ENCODE measurements around the gene FSTL4.
"Not testable (repeated sequence)": the region's sequence is repeated elsewhere in the genome, so short reads cannot be mapped to it uniquely, and the experiment has no call there.

Gene FSTL4

DNA sequence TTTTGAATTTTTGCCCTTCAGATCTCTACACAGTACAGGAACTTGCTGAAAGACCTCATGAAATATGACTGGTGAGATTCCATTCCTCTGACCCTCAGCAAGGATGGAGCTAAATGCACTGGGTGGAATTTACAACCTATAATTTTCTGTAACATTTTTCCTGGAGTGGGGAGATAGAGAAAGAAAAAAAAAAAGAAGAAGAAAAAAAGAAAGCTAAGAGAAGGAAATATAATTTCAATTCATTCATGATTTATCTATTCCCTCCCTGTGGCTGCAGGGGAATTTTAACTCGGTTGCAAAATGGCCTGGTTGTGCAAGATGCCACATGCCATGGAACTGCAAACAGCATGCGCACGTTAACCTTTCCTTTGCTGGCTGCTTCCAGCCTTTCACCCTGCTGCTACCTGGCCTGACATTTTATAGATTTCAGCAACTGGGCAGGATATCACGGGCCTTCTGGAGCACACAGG lies 155.4 kb downstream of the FSTL4 start:
- no peak for DNase-seq (ENCODE audit: low read depth in 2 of 2)

DNA sequence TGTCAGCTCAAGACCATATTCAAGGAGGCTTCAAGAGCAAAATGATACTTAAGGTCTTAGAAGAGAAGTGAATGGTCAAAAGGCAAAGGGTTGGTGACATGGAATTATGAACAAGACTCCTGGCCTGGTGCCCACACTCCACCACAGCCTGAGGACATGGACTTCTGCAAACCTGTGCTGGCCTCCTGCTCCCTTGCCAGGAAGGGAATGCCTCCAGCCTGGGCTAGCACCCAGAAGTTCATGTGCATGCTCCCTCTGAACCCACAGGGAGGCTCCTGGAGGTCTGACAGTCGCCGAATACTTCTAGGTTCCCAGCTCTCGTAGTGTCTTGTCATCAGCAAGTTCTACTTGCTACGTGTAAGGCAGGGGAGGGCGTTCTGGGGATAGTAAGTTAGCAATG lies 156.7 kb downstream of the FSTL4 start:
- no peak for DNase-seq (ENCODE audit: low read depth in 2 of 2)

DNA sequence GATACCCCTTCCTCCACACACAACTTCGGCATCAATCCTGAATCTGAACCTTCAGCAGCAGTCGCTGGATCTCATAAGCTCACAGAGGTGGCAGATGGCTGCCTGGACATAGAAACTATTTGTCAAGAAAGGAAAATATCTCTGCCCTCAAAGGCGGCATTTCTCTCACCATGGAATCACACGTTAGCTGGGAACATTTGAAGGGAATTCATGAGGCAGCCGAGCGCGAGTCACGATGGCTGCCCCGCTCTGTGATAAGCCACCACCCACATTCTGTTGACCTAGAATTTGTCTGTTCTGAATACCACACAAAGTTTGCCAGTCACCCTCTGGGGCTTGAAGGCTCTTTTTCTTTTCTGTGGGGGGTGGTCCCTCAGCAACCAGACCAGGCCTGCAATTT lies 157.9 kb downstream of the FSTL4 start:
- no peak for DNase-seq (ENCODE audit: low read depth in 2 of 2)

- no peak for DNase-seq (ENCODE audit: low read depth in 2 of 2)
These were observed 158.5 kb downstream of the FSTL4 start for GRCh38 chr5:133453831-133454230.

- DNase-seq (ENCODE audit: low read depth in 2 of 2), result no peak
These were observed 159.1 kb downstream of the FSTL4 start for GRCh38 chr5:133453084-133453780.

DNA sequence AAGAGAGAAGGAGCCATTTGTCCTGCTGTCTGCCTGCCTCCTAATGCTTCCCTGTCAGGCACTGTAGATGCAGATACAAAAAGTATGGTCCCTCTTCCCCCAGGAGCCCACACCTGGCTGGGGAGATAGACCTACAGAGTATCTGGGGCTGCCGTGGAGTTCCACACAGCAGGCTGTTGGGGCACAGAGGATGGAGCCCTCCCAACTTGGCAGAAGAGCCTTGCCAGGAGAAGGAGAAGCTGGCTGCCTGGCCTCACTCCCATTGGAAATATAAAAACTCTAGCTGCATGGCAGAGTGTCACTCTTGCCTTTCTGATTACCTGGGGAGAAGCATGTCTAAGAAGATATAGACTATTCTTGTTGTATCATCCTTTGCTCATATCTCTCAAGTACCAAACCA lies 160.4 kb downstream of the FSTL4 start:
- DNase-seq (ENCODE audit: low read depth in 2 of 2), result no peak

DNA sequence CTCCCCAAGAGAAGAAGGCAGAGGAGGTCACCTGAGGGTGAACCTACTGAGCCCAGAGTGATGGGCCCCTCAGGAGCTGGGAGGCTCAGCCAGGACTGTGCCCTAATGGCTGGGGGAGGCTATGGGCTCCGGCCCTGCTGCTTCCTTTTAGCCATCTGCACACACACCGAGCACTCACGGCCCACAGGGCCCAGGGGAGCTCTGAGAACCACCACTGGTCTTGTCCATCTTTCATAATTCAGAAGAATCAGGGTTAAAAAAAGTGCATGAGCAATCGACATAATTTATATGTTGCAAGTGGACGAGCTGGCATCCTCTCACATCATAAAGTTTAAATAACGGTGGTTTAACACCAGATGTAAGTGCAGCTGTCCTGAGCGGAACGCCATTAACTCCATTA lies 162.1 kb downstream of the FSTL4 start:
- DNase-seq (ENCODE audit: low read depth in 2 of 2), result no peak

- no peak for DNase-seq (ENCODE audit: low read depth in 2 of 2)
These were observed 163.2 kb downstream of the FSTL4 start for GRCh38 chr5:133449181-133449580.

DNA sequence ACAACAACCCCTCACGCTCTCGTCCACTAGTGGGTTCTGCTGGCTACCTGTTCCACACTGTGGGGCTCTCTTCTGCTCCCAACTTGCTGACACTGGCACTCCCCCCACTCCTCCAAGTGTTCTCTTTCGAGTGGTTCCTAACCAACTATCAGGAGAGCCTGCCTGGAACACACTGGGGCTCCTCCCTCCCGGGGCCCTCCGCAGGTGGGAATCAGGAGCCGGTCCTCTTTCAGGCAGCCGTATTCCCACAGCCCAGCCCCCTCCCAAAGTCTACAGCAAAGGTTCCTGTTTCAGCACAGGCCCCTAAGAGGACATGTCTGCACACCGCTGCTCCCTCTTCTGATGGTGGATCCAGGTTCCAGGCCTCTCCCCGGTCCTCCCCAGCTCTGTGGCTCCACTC lies 165.9 kb downstream of the FSTL4 start:
- DNase-seq (ENCODE audit: low read depth in 2 of 2), result no peak

DNA sequence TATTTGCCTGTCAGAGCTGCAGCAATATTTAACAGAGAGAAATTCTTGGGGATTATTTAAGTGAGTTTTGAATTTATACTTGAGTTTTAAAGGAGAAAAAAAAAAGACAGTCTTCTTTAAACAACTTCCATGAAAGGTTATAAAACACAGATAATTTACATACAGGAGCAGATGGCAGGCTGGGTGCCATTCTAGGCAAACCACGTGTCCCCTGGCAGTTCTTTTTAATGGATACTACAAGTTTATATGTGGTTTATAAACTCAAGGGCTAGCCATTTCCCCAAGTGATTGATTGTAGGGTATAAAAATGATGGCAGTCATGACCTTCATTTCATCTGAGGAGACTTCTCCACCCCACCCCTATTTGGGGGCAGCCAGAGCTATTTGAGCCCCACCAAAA lies 166.6 kb downstream of the FSTL4 start:
- DNase-seq (ENCODE audit: low read depth in 2 of 2), result no peak

GRCh38 chr5:133445204-133445603 lies 167.1 kb downstream of the FSTL4 start:
- DNase-seq (ENCODE audit: low read depth in 2 of 2), result not testable (repeated sequence)

DNA sequence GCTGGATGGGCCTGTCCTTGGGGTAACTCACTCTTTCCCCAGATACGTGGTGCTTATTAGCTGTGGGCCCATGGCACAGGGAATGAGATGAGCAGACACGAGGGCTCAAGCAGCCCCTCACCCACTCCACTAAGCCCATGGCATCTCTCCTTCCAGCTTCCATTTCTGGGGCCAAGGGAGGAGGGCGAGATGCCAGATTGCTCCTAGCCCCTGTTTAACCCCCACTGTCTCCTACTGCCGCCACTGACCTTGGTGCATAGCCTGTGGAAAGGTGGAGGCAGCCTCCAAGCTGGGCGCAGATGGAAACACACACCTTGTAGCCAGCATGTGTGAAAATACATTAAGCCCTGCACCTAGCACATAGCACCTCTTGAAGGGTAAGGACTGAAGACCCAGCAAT lies 167.6 kb downstream of the FSTL4 start:
- DNase-seq (ENCODE audit: low read depth in 2 of 2), result no peak

DNA sequence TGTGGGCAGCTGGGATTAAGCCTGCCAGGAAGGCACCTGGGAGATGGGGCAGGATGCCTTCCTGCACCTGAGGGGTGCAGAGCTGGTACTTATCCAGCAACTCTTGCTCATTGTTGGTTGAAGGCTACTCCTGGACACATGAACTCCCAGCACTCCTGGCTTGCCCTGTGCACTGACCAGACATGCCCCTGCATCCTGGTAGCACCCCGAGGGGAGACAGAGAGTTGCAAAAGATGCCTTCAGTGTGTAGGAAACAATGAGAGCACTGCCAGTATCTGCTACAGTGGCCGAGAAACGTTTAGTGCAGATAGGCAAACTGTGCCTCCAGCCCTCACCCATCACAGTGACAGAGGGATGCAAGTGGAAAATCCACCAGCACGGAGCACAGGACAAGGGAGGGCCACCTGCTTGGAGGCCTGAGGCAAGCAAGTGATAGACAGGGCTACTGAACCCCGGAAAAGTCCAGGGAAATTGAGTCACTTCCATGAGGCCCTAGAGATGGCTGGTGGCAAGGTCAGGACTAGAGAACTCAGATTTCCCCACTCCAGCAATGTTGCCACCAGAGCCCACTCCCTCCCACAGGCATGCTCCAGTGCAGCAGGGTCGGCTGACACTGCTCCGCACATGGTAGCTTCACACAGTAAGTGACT lies 171.1 kb downstream of the FSTL4 start:
- no peak for DNase-seq (ENCODE audit: low read depth in 2 of 2)

DNA sequence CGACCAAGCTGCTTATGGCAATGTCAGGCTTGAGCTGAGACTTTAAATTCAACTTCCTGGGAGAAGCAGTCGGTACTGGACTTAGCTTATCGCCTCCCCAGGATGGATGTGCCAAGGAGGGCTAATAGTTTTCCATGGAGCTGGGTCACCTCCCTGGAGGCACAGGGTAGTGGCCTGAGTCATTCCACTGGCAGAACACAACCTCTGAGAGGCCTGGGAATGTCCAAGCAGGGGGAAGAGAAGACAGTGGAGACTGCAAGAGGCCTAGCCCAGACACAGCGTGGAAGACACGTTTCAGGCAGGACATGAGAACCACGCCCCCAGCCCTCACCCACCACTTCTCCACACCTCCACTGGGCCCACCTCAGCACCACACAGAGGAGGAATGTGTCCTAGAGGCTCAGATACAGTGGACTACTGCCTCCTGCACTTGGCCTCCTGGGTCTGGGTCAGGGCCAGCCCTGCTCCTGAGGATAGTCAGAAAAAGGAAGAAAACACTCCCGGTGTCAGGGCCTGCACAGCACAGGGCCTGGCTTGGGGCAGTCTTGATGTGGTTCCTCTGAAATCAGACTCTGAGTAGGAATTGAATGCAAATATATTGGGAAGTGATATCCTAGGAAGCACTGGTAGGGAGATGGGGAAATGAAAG lies 171.8 kb downstream of the FSTL4 start:
- DNase-seq (ENCODE audit: low read depth in 2 of 2), result no peak

- no peak for DNase-seq (ENCODE audit: low read depth in 2 of 2)
These were observed 172.5 kb downstream of the FSTL4 start for GRCh38 chr5:133439859-133440258.

- DNase-seq (ENCODE audit: low read depth in 2 of 2), result no peak
These were observed 173.9 kb downstream of the FSTL4 start for GRCh38 chr5:133438487-133438886.

- no peak for DNase-seq (ENCODE audit: low read depth in 2 of 2)
These were observed 178.0 kb downstream of the FSTL4 start for GRCh38 chr5:133434336-133434735.

DNA sequence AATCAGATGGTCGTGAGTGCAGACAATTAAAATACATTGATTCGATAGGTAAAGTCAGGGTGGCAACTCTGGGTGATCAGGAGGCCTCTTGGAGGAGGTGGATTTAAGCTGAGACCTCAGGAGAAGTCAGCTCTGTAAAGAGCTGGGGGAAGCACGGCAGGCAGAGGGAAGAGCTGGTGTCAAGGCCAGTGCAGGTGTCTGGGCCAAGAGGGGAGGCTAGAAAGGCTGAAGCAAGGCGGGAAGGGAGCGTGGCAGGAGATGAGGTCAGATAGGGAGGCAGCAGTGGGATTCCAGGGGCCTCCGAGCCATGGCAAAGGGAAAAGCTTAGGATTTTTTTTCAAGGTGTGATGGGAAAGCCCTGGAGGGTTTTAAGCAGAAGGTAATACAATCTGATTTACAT lies 178.7 kb downstream of the FSTL4 start:
- no peak for DNase-seq (ENCODE audit: low read depth in 2 of 2)

DNA sequence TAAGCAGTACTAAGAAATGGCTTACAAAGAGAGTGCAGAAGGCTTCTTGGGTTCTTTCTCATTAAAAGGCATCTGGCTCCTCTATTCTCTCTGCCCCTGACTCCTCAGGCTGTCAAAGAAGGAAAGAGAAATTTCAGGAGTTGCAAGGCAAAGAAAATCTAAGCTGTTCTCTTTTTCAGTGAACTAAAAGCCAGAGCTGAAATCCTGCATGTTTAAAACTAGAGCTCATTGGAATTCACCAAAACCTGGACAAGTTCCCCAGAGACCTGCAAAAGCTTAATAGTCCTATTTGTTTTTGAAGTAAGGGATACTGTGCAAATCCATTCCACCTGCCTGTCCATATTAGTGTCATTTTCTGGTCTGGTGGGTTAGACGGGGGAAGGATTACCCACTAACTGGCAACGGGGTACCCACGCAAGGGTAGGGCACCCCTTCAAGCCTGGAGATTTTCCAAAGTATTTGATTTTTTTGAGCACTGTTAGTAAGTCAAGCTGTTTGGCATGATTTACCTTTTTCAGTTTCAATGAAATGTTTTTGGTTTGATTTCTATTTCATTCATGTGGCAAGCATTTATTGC lies 179.3 kb downstream of the FSTL4 start:
- DNase-seq (ENCODE audit: low read depth in 2 of 2), result no peak

DNA sequence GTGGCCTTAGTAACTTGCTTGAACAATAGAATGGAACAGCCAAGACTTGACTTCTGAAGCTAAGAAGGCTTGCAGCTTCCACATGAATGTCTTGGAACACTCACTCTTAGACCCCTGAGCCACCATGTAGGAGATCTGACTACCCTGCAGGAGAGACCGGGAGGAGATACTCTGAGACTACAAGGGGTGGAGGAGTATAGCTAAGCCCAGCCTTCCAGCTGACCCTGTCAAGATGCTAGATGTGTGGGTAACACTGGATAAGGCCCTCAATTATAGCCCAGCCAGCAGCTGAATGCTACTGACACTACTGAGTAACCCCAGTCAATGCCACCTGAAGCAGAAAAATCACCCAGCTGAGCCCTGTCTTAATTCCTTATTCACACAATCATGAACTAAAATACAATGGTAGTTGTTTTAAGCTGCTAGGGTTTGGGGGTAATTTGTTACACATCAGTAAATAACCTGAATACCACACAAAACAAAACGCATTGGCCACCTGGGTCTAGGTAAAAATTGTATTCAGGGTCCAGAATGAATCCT lies 180.9 kb downstream of the FSTL4 start:
- no peak for DNase-seq (ENCODE audit: low read depth in 2 of 2)

- no peak for DNase-seq (ENCODE audit: low read depth in 2 of 2)
These were observed 182.2 kb downstream of the FSTL4 start for GRCh38 chr5:133430095-133430494.

- DNase-seq (ENCODE audit: low read depth in 2 of 2), result no peak
These were observed 183.3 kb downstream of the FSTL4 start for GRCh38 chr5:133429046-133429445.
